GM21528 (cell line): ENCODE measurements around the gene FBXL20.

Experiments
- ATAC-seq: cut with Tn5 transposase; IDR thresholded peaks from one replicate; pipeline ENCODE4 v1.9.1; 2021; ENCODE audit warnings: mild to moderate bottlenecking, moderate library complexity; ENCODE audit not compliant: unreplicated experiment, low FRiP score

The FBXL20 gene

GRCh38 chr17:39210093-39210434 is 191.4 kb downstream of the FBXL20 start:
- no peak for ATAC-seq

DNA sequence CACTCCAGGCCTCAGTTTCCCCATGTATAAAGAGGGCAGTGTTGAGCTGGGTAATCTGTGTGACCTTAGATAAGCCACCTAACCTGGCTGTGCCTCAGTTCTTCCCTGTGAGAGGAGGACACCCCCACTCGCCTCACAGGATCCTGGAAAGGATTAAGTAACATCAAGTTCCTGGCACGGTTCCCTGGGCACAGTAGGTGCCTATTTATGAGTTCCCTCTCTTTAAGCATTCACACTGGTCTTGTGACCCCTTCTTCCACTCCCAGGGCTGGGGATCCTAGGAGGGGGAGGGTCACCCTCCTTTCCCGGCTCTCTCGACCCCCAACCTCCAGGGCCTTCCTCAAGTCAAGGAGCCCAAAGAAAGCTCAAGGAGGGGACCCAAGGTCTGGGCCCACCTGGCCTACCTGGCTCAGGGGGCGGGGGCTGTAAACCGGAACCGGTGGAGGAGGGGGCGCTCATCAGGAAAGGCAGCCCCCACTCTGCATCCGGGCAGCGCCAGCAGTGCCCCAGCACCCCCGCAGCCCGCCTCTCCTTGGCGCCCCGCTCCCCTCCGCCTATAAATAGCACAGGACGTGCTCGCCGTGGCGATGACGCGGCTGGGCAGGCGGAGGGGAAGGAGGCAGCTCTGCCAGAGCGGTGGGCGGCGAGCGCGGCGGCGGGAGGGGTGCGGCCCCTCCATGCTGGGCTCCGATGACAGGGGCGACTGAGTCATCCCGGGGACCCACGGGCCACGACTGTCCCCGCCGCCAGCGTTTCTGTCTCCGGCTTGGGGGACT is 191.9 kb downstream of the FBXL20 start:
- ATAC-seq: no peak

- no peak for ATAC-seq
Observed at GRCh38 chr17:39208893-39209292, 192.5 kb downstream of the FBXL20 start.

GRCh38 chr17:39208136-39208535 is 193.3 kb downstream of the FBXL20 start:
- ATAC-seq: no peak

- no peak for ATAC-seq
Observed at GRCh38 chr17:39205112-39205526, 196.3 kb downstream of the FBXL20 start.

- ATAC-seq: no peak
Observed at GRCh38 chr17:39204245-39204644, 197.2 kb downstream of the FBXL20 start.
